WTC11 (cell line): Measurements from ENCODE around the gene TMEM187. TPM values are rescaled to one million over a fixed set of nuclear protein-coding genes. Genes with fewer than 3 reads are reported as not detected.

Experiments used
- ATAC-seq: fragments of 200-7000 bp; cut with Tn5 transposase; 2 replicates; pipeline ENCODE4 v1.10.0; 2021; ENCODE audit warnings: mild to moderate bottlenecking, moderate library complexity
- CTCF ChIA-PET: fragments of 300-600 bp; sonication (Branson Sonifier 250); formaldehyde crosslinking; loops from one replicate; lab custom pipeline; 2021; ENCODE audit warnings: antibody characterized with exemption; lab: Charles Lee
- POLR2A ChIA-PET: fragments of 350-600 bp; sonication (Branson Sonifier 250); formaldehyde crosslinking; loops from one replicate; lab custom pipeline; 2021; ENCODE audit warnings: antibody characterized with exemption; lab: Charles Lee
- DNase-seq: peaks from one replicate; pipeline ENCODE4 v3.0.0; 2021; ENCODE audit warnings: low spot score
- H3K27ac Mint-ChIP-seq: 2 replicates; pipeline ENCODE4 v1.8.0; 2021; ENCODE audit warnings: mixed read lengths
- H3K27me3 Mint-ChIP-seq: 2 replicates; pipeline ENCODE4 v1.8.0; 2021; ENCODE audit warnings: low read depth, mild to moderate bottlenecking, moderate library complexity, mixed read lengths
- H3K36me3 Mint-ChIP-seq: 2 replicates; pipeline ENCODE4 v1.8.0; 2021; ENCODE audit warnings: mixed read lengths
- H3K4me1 Mint-ChIP-seq: 2 replicates; pipeline ENCODE4 v1.8.0; 2022; ENCODE audit warnings: mixed read lengths
- H3K4me3 Mint-ChIP-seq: 2 replicates; pipeline ENCODE4 v1.8.0; 2021; ENCODE audit warnings: mild to moderate bottlenecking, moderate library complexity, mixed read lengths
- H3K9me3 Mint-ChIP-seq: 2 replicates; pipeline ENCODE4 v1.8.0; 2021; ENCODE audit warnings: mixed read lengths
- GABPB1 ChIP-seq: sonication (generic); formaldehyde crosslinking; IDR thresholded peaks from 2 replicates; pipeline ENCODE4 v1.8.1; 2023; ENCODE audit warnings: mild to moderate bottlenecking, missing genetic modification reagents
- JUN ChIP-seq: sonication (generic); formaldehyde crosslinking; IDR thresholded peaks from 2 replicates; pipeline ENCODE4 v1.8.0; 2023; ENCODE audit warnings: mild to moderate bottlenecking, missing genetic modification reagents
- KAT7 ChIP-seq: sonication (generic); formaldehyde crosslinking; IDR thresholded peaks from 2 replicates; pipeline ENCODE4 v1.8.1; 2023; ENCODE audit warnings: missing genetic modification reagents, mild to moderate bottlenecking, borderline replicate concordance
- MYBL2 ChIP-seq: sonication (generic); formaldehyde crosslinking; IDR thresholded peaks from 2 replicates; pipeline ENCODE4 v1.8.1; 2023; ENCODE audit warnings: mild to moderate bottlenecking, moderate library complexity, missing genetic modification reagents
- NFE2L1 ChIP-seq: sonication (generic); formaldehyde crosslinking; IDR thresholded peaks from 2 replicates; pipeline ENCODE4 v1.8.1; 2023; ENCODE audit warnings: missing genetic modification reagents
- ZNF121 ChIP-seq: sonication (generic); formaldehyde crosslinking; IDR thresholded peaks from 2 replicates; pipeline ENCODE4 v1.8.0; 2023; ENCODE audit warnings: missing genetic modification reagents
- ZNF317 ChIP-seq: sonication (generic); formaldehyde crosslinking; IDR thresholded peaks from 2 replicates; pipeline ENCODE4 v1.8.1; 2023; ENCODE audit warnings: low read depth, mild to moderate bottlenecking, moderate library complexity, missing genetic modification reagents, borderline replicate concordance
- total RNA-seq: library from RNA; stranded (reverse); gene quantifications from 3 replicates; pipeline ENCODE4 v1.2.3, GENCODE V29; 2021
- TF ChIP-seq, protein P1 (sequence below): sonication (generic); formaldehyde crosslinking; IDR thresholded peaks from 2 replicates; pipeline ENCODE4 v1.8.0; 2022; ENCODE audit warnings: missing genetic modification reagents
- TF ChIP-seq, protein P2 (sequence below): sonication (generic); formaldehyde crosslinking; IDR thresholded peaks from 2 replicates; pipeline ENCODE4 v1.8.0; 2023; ENCODE audit warnings: mild to moderate bottlenecking, missing genetic modification reagents
- TF ChIP-seq, protein P3 (sequence below): sonication (generic); formaldehyde crosslinking; conservative IDR thresholded peaks from 2 replicates; pipeline ENCODE4 v1.8.1; 2022; ENCODE audit warnings: mild to moderate bottlenecking, missing genetic modification reagents
- TF ChIP-seq, protein P4 (sequence below): fragments of 250-450 bp; sonication (Bioruptor Pico); IDR thresholded peaks from 2 replicates; pipeline ENCODE4 v1.9.0; 2021; ENCODE audit warnings: mild to moderate bottlenecking, borderline replicate concordance
- TF ChIP-seq, protein P5 (sequence below): sonication (generic); formaldehyde crosslinking; IDR thresholded peaks from 2 replicates; pipeline ENCODE4 v1.8.1; 2022; ENCODE audit warnings: mild to moderate bottlenecking, moderate library complexity, missing genetic modification reagents

Gene TMEM187
- total RNA-seq, 1 experiment from 2014 or later = 8.4 TPM

DNA sequence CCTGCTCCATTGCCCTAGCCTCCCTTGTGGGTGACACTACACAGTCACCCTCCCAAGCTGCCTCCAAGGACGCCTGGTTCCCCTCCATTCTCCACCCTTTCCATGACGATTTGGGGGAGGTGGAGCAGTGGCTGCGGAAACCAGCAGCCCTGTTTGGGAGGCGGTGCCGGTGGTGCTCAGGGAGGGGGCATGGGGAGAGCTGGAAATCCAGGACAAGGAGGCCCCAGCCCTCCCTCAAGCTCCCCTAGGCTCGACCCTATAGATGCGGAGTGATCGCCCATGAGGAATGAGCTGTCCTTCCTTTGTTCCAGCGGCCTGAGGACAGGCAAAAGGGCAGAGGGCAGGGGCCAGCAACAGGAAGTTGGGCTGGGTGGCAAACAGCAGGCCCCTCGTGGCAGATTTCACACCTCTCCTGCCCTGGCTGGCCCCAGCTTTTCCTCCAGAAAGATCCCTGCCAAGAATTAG is 24.5 kb upstream of the TMEM187 start:
- ChIA-PET POLR2A (interaction anchor here (1.0 kb wide), 1 partner anchor 23 kb away, joined by 3 read pairs; the partner anchor contains the start of gene HCFC1), CTCF (interaction anchor here (0.8 to 7.3 kb wide), 12 partner anchors 9 to 203 kb away, joined by 3 to 116 read pairs (median 6); partner anchors contain the start of genes ARHGAP4, L1CAM and SSR4)
- DNase-seq (no peak), ATAC-seq (no peak)
- H3K4me3 Mint-ChIP-seq = no peak overlapping the region
- peaks cover 18% of the 10 kb centered on the region for H3K36me3 Mint-ChIP-seq
- peak overlapping the region; percentile 89 for H3K27ac Mint-ChIP-seq
- TF ChIP-seq, protein P1, sequence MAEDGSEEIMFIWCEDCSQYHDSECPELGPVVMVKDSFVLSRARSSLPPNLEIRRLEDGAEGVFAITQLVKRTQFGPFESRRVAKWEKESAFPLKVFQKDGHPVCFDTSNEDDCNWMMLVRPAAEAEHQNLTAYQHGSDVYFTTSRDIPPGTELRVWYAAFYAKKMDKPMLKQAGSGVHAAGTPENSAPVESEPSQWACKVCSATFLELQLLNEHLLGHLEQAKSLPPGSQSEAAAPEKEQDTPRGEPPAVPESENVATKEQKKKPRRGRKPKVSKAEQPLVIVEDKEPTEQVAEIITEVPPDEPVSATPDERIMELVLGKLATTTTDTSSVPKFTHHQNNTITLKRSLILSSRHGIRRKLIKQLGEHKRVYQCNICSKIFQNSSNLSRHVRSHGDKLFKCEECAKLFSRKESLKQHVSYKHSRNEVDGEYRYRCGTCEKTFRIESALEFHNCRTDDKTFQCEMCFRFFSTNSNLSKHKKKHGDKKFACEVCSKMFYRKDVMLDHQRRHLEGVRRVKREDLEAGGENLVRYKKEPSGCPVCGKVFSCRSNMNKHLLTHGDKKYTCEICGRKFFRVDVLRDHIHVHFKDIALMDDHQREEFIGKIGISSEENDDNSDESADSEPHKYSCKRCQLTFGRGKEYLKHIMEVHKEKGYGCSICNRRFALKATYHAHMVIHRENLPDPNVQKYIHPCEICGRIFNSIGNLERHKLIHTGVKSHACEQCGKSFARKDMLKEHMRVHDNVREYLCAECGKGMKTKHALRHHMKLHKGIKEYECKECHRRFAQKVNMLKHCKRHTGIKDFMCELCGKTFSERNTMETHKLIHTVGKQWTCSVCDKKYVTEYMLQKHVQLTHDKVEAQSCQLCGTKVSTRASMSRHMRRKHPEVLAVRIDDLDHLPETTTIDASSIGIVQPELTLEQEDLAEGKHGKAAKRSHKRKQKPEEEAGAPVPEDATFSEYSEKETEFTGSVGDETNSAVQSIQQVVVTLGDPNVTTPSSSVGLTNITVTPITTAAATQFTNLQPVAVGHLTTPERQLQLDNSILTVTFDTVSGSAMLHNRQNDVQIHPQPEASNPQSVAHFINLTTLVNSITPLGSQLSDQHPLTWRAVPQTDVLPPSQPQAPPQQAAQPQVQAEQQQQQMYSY = peak; percentile 65
- no peak for TF ChIP-seq JUN (CRISPR knock-in tag)
- no peaks in the 10 kb centered on the region for H3K9me3 Mint-ChIP-seq
- no peaks in the 10 kb centered on the region for H3K27me3 Mint-ChIP-seq
- H3K4me1 Mint-ChIP-seq = peaks cover 14% of the 10 kb centered on the region

DNA sequence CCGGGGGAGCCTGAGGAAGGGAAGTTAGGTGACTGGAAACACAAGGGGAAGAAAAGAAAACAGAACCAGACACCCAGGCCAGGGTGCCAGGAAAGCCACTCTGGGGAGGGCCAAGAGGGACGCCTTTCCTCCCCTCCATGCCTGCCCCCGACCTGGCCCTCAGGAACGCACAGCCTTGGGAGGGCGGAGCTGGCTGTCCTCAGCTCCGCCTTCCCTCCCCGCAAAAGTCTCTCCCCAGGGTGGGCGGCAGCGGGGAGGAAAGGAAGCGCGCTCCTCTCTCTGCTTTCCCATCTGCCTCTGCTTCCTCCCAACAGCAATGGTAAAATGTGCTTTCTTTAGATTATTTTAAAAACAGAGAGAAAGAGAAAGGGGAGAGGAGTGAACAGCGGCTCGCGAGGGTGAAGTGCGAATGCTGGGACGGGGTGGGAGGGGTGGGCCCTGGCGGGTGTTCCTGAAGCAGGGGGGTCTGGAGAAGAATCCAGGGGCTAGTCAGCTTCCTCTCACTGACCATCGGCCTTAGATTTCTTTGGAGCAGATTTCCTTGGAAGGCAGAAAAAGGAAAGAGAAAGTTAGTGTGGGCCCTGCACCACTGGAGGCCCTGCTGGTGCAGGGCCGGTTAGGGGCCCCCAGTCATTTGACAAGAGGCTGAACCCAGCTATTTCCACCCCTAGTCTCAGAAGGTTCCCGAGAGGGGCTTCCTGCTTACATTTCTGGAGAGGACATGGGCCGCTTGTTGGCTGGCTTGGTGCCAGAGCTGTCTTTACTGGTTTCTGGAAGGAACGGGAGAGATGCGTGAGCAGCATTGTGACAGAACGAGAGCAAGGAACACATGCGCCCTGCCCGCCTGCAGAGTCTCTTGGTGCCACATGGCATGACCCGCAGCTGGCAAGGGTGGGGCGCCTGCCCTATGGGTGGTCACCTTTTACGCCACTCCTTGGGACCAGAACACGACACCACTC is 23.4 kb upstream of the TMEM187 start:
- H3K9me3 Mint-ChIP-seq = no peaks in the 10 kb centered on the region
- H3K27me3 Mint-ChIP-seq = no peaks in the 10 kb centered on the region
- POLR2A ChIA-PET = interaction anchor here (0.8 to 1.0 kb wide), 2 partner anchors 14 to 22 kb away, joined by 3 to 5 read pairs; partner anchors contain the start of gene NAA10
- peaks cover 19% of the 10 kb centered on the region for H3K36me3 Mint-ChIP-seq
- H3K27ac Mint-ChIP-seq = 0 out of 2 replicates have a peak overlapping the region, but pooled peaks have one; percentile 60
- ATAC-seq = no peak
- no peak for DNase-seq
- TF ChIP-seq GABPB1 (CRISPR knock-in tag) (no peak), MYBL2 (CRISPR knock-in tag) (no peak), NFE2L1 (CRISPR knock-in tag) (no peak), JUN (CRISPR knock-in tag) (no peak), ZNF121 (no peak), ZNF317 (no peak), KAT7 (CRISPR knock-in tag) (no peak)
- TF ChIP-seq, protein P2, sequence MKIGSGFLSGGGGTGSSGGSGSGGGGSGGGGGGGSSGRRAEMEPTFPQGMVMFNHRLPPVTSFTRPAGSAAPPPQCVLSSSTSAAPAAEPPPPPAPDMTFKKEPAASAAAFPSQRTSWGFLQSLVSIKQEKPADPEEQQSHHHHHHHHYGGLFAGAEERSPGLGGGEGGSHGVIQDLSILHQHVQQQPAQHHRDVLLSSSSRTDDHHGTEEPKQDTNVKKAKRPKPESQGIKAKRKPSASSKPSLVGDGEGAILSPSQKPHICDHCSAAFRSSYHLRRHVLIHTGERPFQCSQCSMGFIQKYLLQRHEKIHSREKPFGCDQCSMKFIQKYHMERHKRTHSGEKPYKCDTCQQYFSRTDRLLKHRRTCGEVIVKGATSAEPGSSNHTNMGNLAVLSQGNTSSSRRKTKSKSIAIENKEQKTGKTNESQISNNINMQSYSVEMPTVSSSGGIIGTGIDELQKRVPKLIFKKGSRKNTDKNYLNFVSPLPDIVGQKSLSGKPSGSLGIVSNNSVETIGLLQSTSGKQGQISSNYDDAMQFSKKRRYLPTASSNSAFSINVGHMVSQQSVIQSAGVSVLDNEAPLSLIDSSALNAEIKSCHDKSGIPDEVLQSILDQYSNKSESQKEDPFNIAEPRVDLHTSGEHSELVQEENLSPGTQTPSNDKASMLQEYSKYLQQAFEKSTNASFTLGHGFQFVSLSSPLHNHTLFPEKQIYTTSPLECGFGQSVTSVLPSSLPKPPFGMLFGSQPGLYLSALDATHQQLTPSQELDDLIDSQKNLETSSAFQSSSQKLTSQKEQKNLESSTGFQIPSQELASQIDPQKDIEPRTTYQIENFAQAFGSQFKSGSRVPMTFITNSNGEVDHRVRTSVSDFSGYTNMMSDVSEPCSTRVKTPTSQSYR = no peak
- TF ChIP-seq, protein P1 = no peak
- TF ChIP-seq, protein P3, sequence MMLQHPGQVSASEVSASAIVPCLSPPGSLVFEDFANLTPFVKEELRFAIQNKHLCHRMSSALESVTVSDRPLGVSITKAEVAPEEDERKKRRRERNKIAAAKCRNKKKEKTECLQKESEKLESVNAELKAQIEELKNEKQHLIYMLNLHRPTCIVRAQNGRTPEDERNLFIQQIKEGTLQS (CRISPR knock-in tag) = no peak
- TF ChIP-seq, protein P4, sequence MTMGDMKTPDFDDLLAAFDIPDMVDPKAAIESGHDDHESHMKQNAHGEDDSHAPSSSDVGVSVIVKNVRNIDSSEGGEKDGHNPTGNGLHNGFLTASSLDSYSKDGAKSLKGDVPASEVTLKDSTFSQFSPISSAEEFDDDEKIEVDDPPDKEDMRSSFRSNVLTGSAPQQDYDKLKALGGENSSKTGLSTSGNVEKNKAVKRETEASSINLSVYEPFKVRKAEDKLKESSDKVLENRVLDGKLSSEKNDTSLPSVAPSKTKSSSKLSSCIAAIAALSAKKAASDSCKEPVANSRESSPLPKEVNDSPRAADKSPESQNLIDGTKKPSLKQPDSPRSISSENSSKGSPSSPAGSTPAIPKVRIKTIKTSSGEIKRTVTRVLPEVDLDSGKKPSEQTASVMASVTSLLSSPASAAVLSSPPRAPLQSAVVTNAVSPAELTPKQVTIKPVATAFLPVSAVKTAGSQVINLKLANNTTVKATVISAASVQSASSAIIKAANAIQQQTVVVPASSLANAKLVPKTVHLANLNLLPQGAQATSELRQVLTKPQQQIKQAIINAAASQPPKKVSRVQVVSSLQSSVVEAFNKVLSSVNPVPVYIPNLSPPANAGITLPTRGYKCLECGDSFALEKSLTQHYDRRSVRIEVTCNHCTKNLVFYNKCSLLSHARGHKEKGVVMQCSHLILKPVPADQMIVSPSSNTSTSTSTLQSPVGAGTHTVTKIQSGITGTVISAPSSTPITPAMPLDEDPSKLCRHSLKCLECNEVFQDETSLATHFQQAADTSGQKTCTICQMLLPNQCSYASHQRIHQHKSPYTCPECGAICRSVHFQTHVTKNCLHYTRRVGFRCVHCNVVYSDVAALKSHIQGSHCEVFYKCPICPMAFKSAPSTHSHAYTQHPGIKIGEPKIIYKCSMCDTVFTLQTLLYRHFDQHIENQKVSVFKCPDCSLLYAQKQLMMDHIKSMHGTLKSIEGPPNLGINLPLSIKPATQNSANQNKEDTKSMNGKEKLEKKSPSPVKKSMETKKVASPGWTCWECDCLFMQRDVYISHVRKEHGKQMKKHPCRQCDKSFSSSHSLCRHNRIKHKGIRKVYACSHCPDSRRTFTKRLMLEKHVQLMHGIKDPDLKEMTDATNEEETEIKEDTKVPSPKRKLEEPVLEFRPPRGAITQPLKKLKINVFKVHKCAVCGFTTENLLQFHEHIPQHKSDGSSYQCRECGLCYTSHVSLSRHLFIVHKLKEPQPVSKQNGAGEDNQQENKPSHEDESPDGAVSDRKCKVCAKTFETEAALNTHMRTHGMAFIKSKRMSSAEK (CRISPR knock-in tag) = no peak
- TF ChIP-seq, protein P5, sequence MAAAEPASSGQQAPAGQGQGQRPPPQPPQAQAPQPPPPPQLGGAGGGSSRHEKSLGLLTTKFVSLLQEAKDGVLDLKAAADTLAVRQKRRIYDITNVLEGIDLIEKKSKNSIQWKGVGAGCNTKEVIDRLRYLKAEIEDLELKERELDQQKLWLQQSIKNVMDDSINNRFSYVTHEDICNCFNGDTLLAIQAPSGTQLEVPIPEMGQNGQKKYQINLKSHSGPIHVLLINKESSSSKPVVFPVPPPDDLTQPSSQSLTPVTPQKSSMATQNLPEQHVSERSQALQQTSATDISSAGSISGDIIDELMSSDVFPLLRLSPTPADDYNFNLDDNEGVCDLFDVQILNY (CRISPR knock-in tag) = no peak
- TF ChIP-seq, all 79 proteins: peak for 0
- CTCF ChIA-PET = interaction anchor here (1.3 to 7.3 kb wide), 5 partner anchors 10 to 63 kb away, joined by 4 to 116 read pairs (median 7); partner anchors contain the start of genes ARHGAP4 and L1CAM
- no peak overlapping the region for H3K4me3 Mint-ChIP-seq
- H3K4me1 Mint-ChIP-seq = peaks cover 14% of the 10 kb centered on the region
